Measurements from ENCODE around the gene COL2A1. TPM values are rescaled to one million over a fixed set of nuclear protein-coding genes. Genes with fewer than 3 reads are reported as not detected.

The COL2A1 gene
- total and polyA plus RNA-seq, 9 of the 15 experiments (the other 6 are each of a cell fraction or from before 2014, with no cell fraction given): 0.46 TPM; not detected in 8

- no peak for TF ChIP-seq ZNF318 (IDR thresholded peaks at IDR 0.05; ENCODE audit: borderline replicate concordance in 1 of 2, low read depth in 1 of 2)
These were observed 16.7 kb downstream of the COL2A1 start (continued) for GRCh38 chr12:47987411-47988072.
